Measurements from ENCODE around the gene ABCG8.
A peak's percentile ranks its signal among the peaks of the same experiment; 100 is the strongest.
"Not testable (repeated sequence)": the region's sequence is repeated elsewhere in the genome, so short reads cannot be mapped to it uniquely, and the experiment has no call there.

The ABCG8 gene

DNA sequence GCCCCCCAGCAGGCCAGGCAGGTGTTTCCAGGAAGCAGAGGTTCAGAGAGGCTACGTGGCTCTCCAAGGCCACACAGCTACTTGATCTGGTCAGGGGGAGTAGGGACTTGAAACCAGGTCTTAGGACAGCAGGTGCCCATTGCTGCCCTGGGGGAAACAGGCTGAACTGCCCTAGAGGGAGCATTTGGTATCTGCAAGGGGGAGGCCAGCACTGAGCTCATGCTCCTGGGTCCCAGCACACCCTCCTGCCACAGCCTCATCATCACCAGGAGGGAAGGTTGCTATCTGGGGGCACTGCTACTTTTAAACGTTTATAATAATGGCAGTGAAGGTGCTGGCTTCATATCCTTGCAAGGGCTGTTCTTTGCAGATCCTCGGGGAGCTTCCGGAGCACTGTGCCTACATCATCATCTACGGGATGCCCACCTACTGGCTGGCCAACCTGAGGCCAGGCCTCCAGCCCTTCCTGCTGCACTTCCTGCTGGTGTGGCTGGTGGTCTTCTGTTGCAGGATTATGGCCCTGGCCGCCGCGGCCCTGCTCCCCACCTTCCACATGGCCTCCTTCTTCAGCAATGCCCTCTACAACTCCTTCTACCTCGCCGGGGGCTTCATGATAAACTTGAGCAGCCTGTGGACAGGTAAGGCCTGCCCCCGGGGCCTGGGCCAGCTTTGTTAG, 36.1 kb downstream of the ABCG8 start:
- DNase-seq, result no peak

DNA sequence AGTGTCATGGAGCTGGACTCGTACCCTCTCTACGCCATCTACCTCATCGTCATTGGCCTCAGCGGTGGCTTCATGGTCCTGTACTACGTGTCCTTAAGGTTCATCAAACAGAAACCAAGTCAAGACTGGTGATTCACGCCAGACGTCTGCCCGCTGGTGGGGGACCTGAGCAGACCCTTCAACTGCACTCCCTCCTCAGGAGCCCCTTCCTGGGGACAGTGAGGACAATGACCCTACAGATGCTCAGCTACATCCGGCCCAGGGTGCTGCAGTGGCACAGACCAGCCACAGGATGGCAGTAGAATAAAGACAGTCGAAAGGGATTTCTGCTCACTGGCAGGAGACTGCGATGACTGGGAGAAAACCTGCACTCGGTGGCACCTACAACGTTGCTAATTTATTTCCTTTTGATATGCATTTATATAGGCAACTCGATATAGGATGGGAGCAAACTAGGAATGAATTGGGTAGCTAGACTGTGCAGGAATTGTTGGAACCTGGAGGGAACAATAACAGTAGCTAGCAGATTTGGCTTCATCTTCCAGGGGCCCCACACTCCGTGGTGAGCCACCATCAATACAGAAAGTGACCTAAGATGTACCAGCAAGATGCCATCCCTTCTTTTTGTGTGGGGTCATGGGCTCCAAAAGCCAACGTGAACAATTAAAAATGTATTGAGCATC, 39.2 kb downstream of the ABCG8 start:
- peak; percentile 73 to 74 for DNase-seq

DNA sequence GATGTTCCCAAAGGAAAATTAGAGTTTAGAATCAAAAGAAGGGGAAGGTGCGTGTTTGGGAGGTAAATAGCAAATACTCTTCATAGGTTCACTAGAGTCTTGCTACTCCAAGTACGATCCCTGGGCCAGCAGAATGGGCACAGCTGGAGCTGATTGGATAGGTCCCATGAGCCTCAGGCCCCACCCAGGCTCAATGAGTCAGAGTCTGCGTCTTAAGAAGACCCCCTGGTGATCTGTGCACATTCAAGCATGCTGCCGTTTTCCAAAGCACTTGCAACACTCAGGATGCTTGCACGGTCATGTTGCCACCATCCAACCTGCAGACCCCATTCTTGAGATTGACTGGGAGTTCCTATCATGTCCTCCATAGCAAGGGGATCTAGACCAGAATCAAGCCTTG, 40.5 kb downstream of the ABCG8 start:
- DNase-seq, result no peak

DNA sequence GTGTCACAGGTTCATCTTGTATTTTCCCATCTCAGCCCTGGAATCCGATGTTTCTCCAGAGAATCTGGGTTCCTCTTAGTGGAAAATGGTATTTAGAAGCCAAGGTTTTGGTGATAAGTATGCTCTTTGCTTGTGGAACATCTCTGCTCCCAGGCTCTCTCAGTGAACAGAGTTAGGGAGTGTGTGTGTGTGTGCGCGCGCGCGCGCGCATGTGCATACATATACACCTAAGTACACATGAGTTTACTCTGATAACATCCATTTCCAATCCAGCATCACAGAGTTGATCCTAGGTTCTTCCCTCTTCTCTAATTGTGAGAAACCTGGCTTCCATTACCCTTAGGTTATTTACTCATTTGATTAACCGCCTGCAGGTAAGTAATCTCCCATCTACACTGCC, 41.7 kb downstream of the ABCG8 start:
- DNase-seq, result no peak

DNA sequence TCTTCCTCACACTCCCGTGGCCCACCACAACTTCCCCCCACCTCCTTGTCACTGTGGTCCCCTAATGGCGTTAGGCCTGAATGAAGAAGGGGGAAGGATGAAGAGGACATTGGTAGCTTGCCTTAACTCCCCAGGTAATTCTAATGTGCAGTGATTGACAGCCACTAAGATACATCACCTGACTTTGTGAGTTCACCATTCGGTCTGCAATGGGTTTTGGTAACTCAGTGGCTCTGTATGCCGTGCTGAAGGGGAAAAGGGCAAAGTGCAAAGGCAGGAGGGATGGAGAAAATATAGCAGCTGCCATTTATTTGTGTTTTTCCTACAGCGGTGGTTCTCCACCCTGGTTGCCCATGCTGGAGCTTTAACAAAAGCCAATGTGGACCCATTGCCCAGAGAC, 42.2 kb downstream of the ABCG8 start:
- DNase-seq, result no peak

DNA sequence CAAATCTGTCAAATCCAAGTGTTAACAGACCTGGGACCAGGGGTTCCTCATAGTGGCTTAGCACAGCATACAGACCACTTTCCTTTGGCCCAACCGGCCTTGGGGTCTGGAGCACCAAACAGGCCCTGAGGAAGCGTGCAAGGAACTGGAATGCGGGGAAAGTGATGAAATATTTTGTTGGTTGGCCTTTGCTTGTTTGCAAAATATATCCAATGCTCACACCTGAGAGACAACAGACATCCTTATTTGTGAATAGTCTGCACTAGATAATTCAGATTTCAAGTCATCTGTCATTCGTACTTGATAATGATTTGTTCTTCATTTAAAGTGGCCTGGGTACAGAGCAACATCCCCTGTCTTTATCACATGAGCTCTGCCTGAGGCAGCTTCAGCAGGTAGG, 43.5 kb downstream of the ABCG8 start:
- DNase-seq, result no peak

DNA sequence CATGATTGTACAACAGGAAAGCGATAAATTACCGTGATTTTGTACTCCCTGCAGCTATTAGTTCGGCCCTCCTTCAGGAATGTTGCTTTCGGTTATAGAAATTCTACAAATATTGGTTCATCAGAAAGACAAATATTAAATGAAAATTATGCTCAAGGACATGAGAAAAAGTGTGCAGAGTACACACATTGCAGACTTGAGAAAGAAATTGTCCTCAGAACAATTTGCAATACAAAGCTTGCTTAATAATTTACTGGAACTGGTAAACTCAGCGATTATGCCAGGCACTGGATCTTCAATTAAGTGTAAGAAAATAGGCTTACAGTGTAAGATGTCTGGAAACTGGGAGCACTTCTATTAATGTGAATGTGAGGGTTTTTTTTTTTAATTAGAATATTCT, 45.9 kb downstream of the ABCG8 start:
- no peak for DNase-seq

DNA sequence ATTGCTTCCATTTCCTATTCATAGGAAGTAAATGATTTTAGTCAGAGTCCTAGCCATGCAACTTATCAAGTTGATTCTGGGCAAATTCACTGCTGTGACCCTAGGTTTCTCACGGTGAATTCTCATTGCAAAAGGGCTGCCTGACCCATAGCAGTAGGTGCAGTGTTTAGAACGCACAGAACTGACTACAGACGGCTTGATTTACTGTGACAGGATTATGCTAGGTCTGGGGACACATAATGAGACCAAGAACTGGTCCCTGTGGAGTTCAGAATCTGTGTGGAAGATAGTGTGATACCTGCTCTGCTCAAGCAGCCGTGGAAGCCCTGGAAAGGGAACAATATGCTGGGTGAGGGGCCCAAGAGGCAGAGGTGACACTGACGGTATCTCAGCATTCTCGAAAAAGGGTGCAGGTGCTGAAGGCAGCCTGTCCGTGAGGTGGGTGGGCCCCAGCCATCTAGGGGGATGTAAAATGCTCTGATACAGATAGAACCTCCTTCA, 46.4 kb downstream of the ABCG8 start:
- no peak for DNase-seq

DNA sequence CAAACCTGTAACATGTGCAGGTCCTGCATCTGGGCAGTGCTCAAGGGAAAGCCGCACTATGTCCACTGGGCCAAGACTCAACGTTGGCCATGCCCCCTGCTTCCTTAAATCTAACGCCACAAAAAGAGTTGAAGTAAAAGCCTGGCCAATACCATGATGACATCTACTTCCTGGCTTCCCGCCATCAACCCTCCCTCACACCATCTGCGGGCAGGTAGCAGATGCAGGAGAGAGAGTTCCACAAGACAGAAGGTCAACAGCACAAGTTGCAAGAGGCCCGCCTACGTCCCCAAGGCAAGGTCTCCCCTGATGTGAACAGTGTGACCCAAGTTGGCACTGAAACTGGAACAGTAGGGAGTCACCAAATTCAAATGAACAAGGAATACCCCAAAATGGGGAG, 48.4 kb downstream of the ABCG8 start:
- peak in 1 of 2 experiments; percentile 3 for DNase-seq

DNA sequence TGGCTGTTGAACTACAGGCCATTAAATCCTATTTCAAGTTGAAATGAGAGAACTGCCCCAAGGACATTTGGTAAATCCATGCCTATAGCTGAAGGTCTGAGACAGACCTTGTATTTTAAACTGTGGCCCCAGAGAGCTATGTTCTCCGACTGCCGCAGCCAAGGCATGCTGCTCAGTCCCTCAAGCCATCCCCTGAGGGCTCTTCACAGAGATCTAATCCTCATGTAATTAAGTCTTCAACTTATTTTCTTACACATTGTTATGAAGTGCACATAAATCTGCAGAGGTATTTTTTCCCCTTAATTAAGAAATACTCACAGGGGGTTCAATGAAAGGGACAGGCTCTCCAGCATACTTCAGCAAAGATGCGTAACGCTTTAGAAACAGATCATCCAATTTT, 50.6 kb downstream of the ABCG8 start:
- no peak for DNase-seq

DNA sequence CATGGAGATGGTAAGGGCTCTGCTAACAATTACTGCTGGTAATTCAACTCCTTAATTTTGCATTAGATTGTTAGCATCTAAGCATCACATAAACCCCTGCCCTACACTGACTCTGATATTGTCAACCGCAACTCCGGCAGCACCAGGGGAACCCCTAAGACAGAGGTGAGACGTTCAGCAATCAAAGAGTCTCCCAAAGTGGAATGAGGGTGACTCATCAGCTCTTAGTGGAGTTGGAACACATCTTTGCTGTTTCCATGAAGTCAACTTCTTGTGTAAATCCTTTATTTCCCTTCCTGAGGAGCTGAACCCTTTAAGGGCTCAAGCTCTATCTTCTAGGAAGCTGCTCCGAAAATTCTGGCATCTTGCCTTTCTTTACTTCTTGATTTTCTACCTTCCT, 52.1 kb downstream of the ABCG8 start:
- DNase-seq, result no peak

DNA sequence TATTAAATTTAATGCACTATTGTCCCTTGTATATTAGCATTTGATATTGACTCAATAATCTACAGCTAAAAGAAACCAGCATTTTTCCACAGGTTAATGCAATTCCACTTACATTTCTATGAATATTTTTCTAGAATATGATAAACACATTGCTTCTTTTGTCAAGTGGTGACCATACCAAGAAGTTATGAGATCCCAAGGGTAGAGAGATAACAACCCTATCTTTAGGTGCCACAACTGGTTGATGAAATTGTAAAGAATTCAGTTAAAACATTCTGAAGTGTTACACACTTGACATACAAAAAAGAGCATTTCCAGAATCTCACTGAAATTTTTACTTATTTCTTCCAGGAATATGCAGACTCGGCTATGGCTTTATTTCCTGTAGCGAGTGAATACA, 56.0 kb downstream of the ABCG8 start:
- DNase-seq, result no peak

DNA sequence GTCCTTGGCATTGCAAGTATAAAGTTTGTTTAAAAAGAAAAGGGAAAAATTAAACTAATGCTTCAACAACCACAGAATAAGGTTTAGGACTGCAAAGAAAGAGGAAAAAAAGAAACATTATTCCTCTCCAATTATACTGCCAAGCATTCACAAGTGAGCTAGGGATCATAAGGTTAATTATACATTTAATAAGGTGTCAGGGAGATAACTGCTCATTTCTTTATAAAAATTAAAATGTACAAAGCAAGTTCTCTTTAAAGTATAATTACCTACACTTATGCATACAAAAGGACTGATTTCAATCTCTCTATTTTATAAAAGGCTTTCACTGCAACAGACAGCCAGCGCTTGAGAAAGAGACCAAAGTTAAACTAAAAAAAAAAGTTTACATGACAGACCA, 58.1 kb downstream of the ABCG8 start:
- DNase-seq, result no peak

DNA sequence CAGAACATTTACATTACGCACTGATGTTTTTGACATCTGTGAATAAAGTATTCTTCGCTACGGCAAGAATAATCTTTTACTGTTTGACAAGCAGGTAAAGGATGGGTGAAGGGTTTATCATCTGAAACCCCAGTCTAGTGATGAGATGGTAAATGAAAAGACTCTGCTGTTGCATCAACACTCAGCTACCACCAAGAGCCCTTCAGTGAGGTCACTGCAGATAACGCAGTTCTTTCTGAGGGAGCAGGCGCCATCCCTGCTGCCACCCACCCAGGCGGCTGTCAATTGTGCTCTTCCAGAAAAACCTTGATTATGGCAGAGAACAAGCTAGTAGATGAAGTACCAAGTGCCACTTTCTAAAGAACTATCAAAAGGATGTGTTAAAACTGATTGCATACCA, 58.7 kb downstream of the ABCG8 start:
- peak in 1 of 2 experiments; percentile 18 for DNase-seq

DNA sequence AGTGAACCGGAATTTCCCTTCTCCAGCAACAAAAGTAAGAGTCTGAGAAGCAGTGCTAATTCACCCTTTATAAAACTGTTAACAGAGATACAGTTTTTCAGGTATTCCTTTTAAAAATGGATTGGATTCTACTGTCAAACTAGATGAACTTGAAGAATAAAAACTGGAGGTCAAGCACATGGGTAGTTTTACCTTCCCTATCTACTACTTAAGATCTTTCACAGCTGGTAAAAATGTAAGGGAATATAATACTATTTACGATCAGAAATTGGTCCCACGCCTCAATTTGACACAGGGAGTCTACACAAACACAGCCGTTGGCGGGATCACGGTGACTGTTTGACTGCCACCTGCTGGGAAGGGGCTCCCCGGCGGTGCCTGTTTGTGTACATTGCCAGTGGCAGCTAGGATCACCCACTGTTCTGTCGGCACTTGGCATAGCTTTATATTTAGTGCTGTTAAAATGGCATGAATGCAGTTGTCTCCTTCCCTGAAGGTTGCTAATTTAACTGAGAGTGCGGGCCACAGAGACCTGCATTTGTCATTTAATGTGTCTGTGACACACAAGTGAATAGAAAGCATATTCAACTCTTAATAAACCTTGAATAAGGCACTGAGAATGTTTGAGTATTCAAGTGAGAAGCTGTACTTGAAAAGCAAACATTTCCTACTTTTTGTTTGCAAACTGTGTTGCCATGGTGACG, 59.5 kb downstream of the ABCG8 start:
- peak; percentile 94 to 98 for DNase-seq

DNA sequence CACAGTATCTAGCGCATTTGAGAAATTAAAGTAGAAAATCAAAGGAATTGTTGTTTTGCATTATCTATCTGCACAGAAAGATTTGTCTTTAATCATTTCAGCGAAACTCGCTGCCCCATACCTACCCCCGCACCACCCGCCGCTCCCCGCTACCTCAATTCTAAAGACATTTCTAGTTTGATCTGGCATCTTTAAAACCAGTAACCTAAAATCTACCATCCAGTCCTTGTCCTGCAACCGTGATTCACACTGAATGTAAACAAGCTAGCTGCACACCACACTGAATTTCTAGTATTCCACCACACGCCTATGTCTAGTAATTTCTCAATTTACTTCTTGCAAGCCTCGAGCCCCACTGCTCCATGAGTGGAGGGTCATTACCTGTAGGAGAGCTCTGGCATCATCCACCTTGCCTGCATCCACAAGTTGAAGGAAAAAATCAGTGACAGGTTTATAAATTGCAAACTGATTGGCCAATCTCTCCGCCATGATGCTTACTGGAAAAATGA, 60.1 kb downstream of the ABCG8 start:
- no peak for DNase-seq

DNA sequence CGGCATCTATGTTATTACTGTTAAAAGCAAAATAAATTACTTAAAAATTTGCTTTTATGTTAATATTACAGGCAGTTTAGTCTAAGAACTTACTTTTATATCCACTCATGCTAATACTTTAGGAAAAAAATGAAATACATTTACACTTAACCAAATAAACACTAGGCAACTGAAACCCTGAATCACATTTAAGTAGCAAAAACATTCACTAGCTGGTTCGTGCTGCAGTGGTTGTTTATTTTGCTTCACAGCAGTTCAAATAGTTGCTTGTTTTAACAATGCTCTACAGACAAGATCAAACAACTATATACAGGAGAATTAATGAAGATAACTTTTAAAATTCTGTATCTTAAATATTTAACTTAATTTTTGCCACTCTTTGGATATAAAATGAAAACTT, 60.8 kb downstream of the ABCG8 start:
- no peak for DNase-seq

DNA sequence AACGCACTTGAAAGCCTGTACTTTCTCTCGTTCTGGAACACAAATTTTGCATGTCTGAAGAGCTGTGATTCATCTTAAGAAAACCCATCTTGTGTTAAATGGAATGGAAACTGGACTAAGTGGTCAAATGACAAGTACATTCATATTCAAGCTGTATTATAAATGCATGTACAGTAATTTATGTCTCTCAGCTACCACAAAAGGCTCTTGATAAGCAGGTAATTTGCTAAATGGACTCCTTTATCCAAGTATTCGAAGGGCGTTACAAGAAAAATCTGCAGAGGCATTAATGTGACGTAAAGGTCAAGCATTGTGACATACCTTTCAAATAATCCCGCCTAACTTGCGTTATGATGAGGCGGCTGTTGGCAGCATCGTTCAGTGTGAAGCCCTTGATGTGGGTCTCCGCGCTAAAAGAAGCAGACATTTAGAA, 66.6 kb downstream of the ABCG8 start:
- DNase-seq, result no peak

DNA sequence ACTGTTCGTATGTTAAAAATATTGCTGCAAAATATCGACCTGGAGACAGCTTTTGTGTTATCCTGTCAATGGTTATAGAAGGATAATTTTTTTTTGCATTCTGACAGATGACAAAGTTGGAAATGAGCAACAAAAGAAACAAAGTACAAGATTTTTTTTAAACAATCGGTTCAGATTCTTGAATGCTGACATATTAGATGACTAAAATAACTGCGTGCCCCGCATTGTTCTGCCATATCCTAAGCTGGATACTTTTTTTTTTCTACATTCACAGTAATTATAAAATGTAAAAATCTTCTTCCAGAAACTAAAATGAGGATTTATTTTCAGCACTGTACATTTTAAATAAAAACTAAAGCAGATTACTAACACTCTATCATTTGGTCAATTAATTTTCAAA, 67.1 kb downstream of the ABCG8 start:
- DNase-seq, result no peak

DNA sequence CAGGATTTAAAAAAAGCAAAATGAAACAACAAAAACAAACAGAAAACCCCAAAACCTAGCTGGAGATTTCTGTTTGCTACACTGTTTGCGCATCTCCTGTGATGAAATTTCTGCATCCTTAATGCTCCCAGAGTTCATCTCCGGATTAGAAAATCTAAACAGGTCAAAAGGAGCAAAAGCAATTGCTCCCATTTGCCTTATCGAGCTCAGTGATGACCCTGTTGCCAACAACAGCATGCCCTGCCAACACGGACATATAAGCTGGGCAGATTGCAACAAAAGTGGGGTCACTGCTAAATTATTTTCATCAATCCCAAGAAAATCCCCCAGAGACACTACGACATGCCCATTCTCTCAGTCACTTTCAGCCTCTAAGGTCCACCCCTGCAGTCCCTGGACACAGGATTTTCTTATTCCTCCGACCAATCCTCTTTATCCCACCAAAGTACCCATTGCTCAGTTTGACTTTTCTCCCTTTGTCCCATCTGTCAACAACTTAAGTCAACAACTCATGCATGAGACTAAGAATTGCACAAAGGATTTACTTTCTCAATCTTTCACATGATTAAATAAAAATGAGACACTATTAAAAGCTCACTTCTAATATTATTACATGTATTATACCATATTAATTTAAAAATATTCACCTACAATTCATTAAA, 67.8 kb downstream of the ABCG8 start:
- DNase-seq, result no peak

DNA sequence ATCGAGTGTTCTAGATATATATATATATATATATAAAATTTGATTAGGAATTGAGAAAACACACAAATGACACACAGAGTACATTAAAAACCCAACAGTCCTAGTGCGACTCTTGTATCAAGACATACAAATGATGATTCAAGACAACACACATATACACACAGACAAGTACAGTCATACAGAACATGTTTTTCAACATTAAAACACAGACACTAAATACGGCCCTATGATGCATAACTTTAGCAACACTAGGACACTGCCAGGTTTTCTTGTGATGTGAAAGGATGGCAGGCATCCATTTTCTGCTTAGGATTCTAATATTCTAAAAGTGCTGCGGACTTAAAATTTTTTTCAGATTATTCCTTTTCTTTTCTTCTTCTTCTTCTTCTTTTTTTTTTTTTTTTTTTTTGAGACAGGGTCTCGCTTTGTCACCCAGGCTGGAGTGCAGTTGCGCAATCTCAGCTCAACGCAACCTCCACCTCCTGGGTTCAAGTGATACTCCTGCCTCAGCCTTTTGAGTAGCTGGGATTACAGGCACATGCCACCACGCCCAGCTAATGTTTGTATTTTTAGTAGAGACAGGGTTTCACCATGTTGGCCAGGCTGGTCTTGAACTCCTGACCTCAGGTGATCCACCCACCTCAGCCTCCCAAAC, 72.5 kb downstream of the ABCG8 start:
- DNase-seq, result not testable (repeated sequence)

DNA sequence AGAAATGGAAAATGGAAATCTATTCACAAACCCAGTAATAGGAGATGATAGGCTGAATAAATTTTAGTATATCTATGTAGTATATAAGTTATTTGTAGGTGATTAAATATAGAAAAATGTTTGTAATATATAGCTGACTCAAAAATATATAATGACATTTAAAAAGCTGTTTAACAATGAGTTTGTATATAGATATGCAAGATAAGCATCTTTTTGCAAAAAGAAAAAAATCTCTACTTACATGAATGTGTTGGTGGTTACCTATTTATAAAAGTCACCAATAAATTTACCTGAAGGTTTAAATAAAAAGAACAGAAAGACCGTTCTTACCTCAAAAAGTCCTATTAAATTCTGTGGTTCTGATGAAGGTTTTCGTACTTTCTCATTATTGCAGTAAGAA, 85.7 kb downstream of the ABCG8 start:
- no peak for DNase-seq

DNA sequence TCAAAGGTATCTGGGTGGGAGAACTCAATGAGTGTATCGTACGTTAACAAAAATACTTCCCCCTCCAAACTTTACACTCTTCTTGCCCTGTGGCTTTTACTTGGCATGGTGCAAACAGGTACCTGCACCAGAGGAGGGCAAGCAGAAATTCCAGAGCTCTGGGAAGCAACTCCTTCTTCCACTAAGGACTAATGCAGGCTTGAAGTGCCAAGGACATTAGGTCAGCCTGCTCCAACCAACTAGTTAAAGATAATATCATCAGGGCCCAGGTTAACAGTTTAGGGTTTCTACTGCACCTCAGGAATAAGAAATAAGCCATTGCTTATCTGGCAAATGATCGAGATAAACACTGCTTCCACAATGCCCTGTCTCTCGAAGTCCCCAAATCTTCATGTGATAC, 86.7 kb downstream of the ABCG8 start:
- DNase-seq, result no peak

Measured in NCI-H2081 (cell line).